Coronary artery (tissue), 2 donors: ENCODE measurements around the gene IFIT1B.

Source experiments
- DNase-seq: peaks from one replicate; pipeline ENCODE4 v3.0.0-alpha.2; 2017; ENCODE audit warnings: low spot score
- H3K27ac ChIP-seq, 2 donors: fragments of 200-600 bp; sonication (generic); one replicate each; pipeline ENCODE4 v1.5.1; 2016 to 2019
- H3K4me3 ChIP-seq: fragments of 200-600 bp; sonication (generic); 2 replicates; pipeline ENCODE4 v1.5.1; 2016; ENCODE audit warnings: mild to moderate bottlenecking, moderate library complexity
- CTCF ChIP-seq: fragments of 200-600 bp; sonication (generic); IDR thresholded peaks from one replicate; pipeline ENCODE4 v1.5.1; 2019; ENCODE audit warnings: antibody characterized with exemption

Gene IFIT1B

GRCh38 chr10:89351412-89351779, 26.5 kb upstream of the IFIT1B start:
- H3K27ac ChIP-seq: peak overlapping the region; percentile 84 to 86
- TF ChIP-seq CTCF: no peak
- no peak overlapping the region for H3K4me3 ChIP-seq
- DNase-seq: no peak

- TF ChIP-seq CTCF: no peak
- Histone ChIP-seq H3K27ac (peak overlapping the region; percentile 84 to 86), H3K4me3 (peak overlapping the region; percentile 7)
- DNase-seq: peak; percentile 84
These were observed 25.9 kb upstream of the IFIT1B start for GRCh38 chr10:89351780-89352597.

- H3K27ac ChIP-seq: peak overlapping the region; percentile 84 to 86
- no peak for TF ChIP-seq CTCF
- no peak overlapping the region for H3K4me3 ChIP-seq
- no peak for DNase-seq
These were observed 25.1 kb upstream of the IFIT1B start for GRCh38 chr10:89352802-89353201.

- no peak for DNase-seq
- H3K27ac ChIP-seq: no peak overlapping the region
- TF ChIP-seq CTCF: no peak
- H3K4me3 ChIP-seq: no peak overlapping the region
These were observed 22.4 kb upstream of the IFIT1B start for GRCh38 chr10:89355394-89355931.

GRCh38 chr10:89357096-89357495, 20.8 kb upstream of the IFIT1B start:
- Histone ChIP-seq H3K27ac (no peak overlapping the region), H3K4me3 (no peak overlapping the region)
- no peak for DNase-seq
- no peak for TF ChIP-seq CTCF

GRCh38 chr10:89357975-89358374, 19.9 kb upstream of the IFIT1B start:
- Histone ChIP-seq H3K27ac (no peak overlapping the region), H3K4me3 (no peak overlapping the region)
- no peak for DNase-seq
- TF ChIP-seq CTCF: no peak

GRCh38 chr10:89360157-89360556, 17.7 kb upstream of the IFIT1B start:
- no peak overlapping the region for H3K4me3 ChIP-seq
- no peak for DNase-seq
- H3K27ac ChIP-seq: no peak overlapping the region
- TF ChIP-seq CTCF: no peak
